SU-DHL-6 (cell line): ENCODE results near the gene NRP1.

ENCODE experiments used
- H2AFZ ChIP-seq: fragments of 200-600 bp; sonication (generic); 2 replicates; pipeline ENCODE4 v1.6.1; 2014; ENCODE audit warnings: low read depth, mild to moderate bottlenecking, moderate library complexity, mixed read lengths, antibody characterized with exemption, low read length; ENCODE audit not compliant: severe bottlenecking
- H3F3A ChIP-seq: fragments of 200-600 bp; shearing (Covaris generic); 2 replicates; pipeline ENCODE4 v1.6.0; 2016; ENCODE audit warnings: antibody characterized with exemption, mild to moderate bottlenecking; ENCODE audit not compliant: insufficient read depth
- H3K27ac ChIP-seq: fragments of 200-600 bp; sonication (generic); 2 replicates; pipeline ENCODE4 v1.5.1; 2016; ENCODE audit warnings: low read depth, mild to moderate bottlenecking, low read length, moderate library complexity, mixed read lengths
- H3K27me3 ChIP-seq: fragments of 200-600 bp; sonication (generic), shearing (Covaris generic); 2 replicates; pipeline ENCODE4 v1.6.0; 2014; ENCODE audit warnings: mild to moderate bottlenecking, low read length
- H3K36me3 ChIP-seq: fragments of 200-600 bp; sonication (generic); 2 replicates; pipeline ENCODE4 v1.6.1; 2014; ENCODE audit warnings: mild to moderate bottlenecking, low read length, mixed read lengths
- H3K4me2 ChIP-seq: fragments of 300-600, 200-600 bp; shearing (Covaris generic), sonication (generic); 2 replicates; pipeline ENCODE4 v1.6.0; 2014; ENCODE audit warnings: low read length, low read depth, mild to moderate bottlenecking; ENCODE audit not compliant: poor library complexity, severe bottlenecking
- H3K4me3 ChIP-seq: fragments of 200-600 bp; sonication (generic); 2 replicates; pipeline ENCODE4 v1.5.1; 2014; ENCODE audit warnings: antibody characterized with exemption, low read length, mild to moderate bottlenecking, mixed read lengths; ENCODE audit not compliant: insufficient read depth, poor library complexity, severe bottlenecking
- H3K79me2 ChIP-seq: fragments of 200-600 bp; sonication (generic); 2 replicates; pipeline ENCODE4 v1.6.1; 2014; ENCODE audit warnings: mild to moderate bottlenecking, low read length, moderate library complexity; ENCODE audit not compliant: insufficient read depth
- H3K9ac ChIP-seq: fragments of 200-600 bp; sonication (generic); 2 replicates; pipeline ENCODE4 v1.7.0; 2014; ENCODE audit warnings: mild to moderate bottlenecking, low read length
- H3K9me2 ChIP-seq: fragments of 200-600 bp; sonication (generic); replicated peaks from 2 replicates; pipeline ENCODE4 v1.6.1; 2014; ENCODE audit warnings: low read length; ENCODE audit not compliant: insufficient read depth
- H3K9me3 ChIP-seq: fragments of 200-600 bp; sonication (generic); 2 replicates; pipeline ENCODE4 v1.6.1; 2014; ENCODE audit warnings: low read length, mixed read lengths; ENCODE audit not compliant: insufficient read depth
- H4K20me1 ChIP-seq: fragments of 200-600 bp; sonication (generic); 2 replicates; pipeline ENCODE4 v1.6.1; 2014; ENCODE audit warnings: low read depth, mild to moderate bottlenecking, antibody characterized with exemption, low read length, moderate library complexity, mixed read lengths
- EZH2phosphoT487 ChIP-seq: fragments of 200-600 bp; sonication (generic), shearing (Covaris generic); conservative IDR thresholded peaks from 2 replicates; pipeline ENCODE4 v1.6.1; 2018; ENCODE audit warnings: mild to moderate bottlenecking, antibody characterized with exemption, low read length, moderate library complexity, mixed read lengths
- TF ChIP-seq, protein P1 (sequence below): fragments of 200-600 bp; sonication (generic); IDR thresholded peaks from one replicate; pipeline ENCODE4 v1.5.1; 2017; ENCODE audit warnings: antibody characterized with exemption, mild to moderate bottlenecking, low read length, moderate library complexity; ENCODE audit not compliant: insufficient read depth, poor library complexity, severe bottlenecking

The NRP1 gene

DNA sequence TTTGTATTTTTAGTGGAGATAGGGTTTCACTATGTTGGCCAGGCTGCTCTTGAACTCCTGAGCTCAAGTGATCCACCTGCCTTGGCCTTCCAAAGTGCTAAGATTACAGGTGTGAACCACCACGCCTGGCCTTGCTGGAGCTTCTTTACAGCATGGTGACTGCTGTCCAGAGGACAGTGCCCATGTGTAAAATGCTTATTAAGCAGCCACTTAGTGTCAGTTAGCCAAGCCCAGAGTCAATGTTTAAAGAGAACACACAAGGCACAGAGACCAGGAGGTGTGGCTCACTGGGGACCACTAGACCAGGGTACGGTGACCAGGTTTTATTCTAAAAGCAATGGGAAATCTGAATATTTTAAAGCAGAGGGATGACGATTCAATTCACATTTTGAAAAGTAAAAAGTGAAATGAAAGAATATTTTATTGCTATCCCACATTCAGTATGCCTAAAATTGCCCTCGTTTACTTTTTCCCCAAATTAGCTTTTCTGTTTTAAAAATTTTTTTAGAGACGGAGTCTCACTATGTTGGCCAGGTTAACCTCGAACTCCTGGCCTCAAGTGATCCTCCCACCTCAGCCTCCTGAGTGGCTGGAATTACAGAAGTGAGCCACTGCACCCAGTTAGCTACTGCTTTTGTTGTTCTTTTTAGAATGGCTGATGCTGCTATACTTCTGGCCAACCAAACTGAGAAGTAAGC is 172.8 kb downstream of the NRP1 start:
- Histone ChIP-seq H3K9me3 (no peaks in the 10 kb centered on the region), H3K4me3 (no peak overlapping the region), H3K27ac (no peak overlapping the region), H3K9me2 (no peaks in the 10 kb centered on the region), H3F3A (no peaks in the 10 kb centered on the region), H4K20me1 (no peaks in the 10 kb centered on the region), H3K27me3 (no peaks in the 10 kb centered on the region), H3K79me2 (no peaks in the 10 kb centered on the region), H3K4me2 (no peak overlapping the region), H2AFZ (no peak overlapping the region), H3K9ac (no peak overlapping the region), H3K36me3 (no peaks in the 10 kb centered on the region)
- TF ChIP-seq, protein P1, sequence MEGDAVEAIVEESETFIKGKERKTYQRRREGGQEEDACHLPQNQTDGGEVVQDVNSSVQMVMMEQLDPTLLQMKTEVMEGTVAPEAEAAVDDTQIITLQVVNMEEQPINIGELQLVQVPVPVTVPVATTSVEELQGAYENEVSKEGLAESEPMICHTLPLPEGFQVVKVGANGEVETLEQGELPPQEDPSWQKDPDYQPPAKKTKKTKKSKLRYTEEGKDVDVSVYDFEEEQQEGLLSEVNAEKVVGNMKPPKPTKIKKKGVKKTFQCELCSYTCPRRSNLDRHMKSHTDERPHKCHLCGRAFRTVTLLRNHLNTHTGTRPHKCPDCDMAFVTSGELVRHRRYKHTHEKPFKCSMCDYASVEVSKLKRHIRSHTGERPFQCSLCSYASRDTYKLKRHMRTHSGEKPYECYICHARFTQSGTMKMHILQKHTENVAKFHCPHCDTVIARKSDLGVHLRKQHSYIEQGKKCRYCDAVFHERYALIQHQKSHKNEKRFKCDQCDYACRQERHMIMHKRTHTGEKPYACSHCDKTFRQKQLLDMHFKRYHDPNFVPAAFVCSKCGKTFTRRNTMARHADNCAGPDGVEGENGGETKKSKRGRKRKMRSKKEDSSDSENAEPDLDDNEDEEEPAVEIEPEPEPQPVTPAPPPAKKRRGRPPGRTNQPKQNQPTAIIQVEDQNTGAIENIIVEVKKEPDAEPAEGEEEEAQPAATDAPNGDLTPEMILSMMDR, result no peak
- TF ChIP-seq EZH2phosphoT487, result no peak

DNA sequence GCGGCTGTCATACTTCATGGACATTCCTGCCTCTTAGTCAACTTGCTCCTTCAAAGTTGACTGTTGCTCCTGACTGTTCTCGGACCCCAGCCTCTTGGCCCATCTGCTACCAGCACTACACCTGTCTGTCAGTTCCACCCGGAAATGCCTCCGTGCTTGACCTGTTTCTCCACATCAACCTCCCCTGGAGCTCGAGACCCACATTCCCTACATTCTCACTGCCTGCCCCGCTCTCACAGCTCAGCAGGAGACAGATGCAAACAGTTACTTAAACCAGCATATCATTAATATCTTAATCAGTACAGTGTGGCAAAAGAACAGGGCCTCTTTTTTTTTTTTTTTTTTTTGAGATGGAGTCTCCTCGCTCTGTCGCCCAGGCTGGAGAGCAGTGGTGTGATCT is 174.3 kb downstream of the NRP1 start:
- TF ChIP-seq, protein P1, result no peak
- TF ChIP-seq EZH2phosphoT487, result no peak
- no peak overlapping the region for H3K9ac ChIP-seq
- no peaks in the 10 kb centered on the region for H4K20me1 ChIP-seq
- H3K4me2 ChIP-seq, result no peak overlapping the region
- H3K79me2 ChIP-seq, result no peaks in the 10 kb centered on the region
- no peaks in the 10 kb centered on the region for H3K9me2 ChIP-seq
- H2AFZ ChIP-seq, result no peak overlapping the region
- H3K4me3 ChIP-seq, result no peak overlapping the region
- H3K9me3 ChIP-seq, result no peaks in the 10 kb centered on the region
- H3K27me3 ChIP-seq, result no peaks in the 10 kb centered on the region
- H3K27ac ChIP-seq, result no peak overlapping the region
- H3F3A ChIP-seq, result no peaks in the 10 kb centered on the region
- no peaks in the 10 kb centered on the region for H3K36me3 ChIP-seq

DNA sequence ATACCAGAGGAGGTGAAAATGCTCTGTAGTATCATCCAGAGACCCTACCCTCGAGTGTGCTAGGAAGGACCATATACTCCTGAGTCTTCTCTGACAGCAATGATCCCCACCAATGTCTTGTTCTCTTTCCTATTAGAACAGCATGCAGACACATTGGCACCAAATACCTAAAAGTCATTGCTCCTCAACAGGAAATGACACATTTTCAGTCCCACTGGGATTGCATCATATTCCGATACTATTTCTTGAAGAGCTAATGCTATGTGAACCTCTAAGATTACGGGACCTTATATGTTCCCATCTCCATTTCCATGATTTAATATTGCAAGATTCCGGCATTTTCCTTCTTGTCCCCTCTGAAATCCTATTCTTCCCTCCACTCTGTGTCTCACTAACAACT is 177.4 kb downstream of the NRP1 start:
- TF ChIP-seq EZH2phosphoT487, result no peak
- TF ChIP-seq, protein P1, result no peak
- Histone ChIP-seq H4K20me1 (no peaks in the 10 kb centered on the region), H3K36me3 (no peaks in the 10 kb centered on the region), H3K9ac (no peak overlapping the region), H3F3A (no peaks in the 10 kb centered on the region), H3K9me3 (no peaks in the 10 kb centered on the region), H3K4me2 (no peak overlapping the region), H3K27ac (no peak overlapping the region), H3K27me3 (no peaks in the 10 kb centered on the region), H3K9me2 (no peaks in the 10 kb centered on the region), H3K4me3 (no peak overlapping the region), H3K79me2 (no peaks in the 10 kb centered on the region), H2AFZ (no peak overlapping the region)
